GM11168 (cell line): ENCODE results near the gene APP.

Source experiments
- in situ Hi-C: fragments of 300-500 bp; cut with MboI; formaldehyde crosslinking; loops from one replicate; pipeline ENCODE4 v1.12.0; 2022; ENCODE audit warnings: low sequenced_read_pairs; ENCODE audit not compliant: unreplicated experiment

APP gene

DNA sequence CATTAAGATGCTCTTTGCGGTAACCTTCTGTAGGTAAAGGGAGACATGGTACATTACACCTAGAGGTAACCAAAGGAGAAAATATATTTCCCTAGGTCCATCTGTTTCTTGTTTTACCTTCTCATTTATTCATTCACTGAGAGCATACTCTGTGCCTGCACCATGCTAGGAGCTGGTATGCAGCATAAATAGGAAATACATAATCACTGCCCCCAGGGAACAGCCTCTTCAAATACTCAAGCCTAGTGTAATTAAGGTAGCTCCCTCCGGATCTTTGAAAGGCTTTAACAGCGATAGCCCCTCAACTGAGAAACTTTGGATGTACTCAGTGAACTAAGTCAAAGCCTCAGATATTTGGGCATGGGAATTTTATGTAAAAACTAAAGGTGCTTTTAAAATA, 312.2 kb downstream of the APP start:
- in situ Hi-C loops = loop anchor here (25.0 kb wide), 1 partner anchor 246 kb away; the partner anchor contains the start of gene MRPL39

DNA sequence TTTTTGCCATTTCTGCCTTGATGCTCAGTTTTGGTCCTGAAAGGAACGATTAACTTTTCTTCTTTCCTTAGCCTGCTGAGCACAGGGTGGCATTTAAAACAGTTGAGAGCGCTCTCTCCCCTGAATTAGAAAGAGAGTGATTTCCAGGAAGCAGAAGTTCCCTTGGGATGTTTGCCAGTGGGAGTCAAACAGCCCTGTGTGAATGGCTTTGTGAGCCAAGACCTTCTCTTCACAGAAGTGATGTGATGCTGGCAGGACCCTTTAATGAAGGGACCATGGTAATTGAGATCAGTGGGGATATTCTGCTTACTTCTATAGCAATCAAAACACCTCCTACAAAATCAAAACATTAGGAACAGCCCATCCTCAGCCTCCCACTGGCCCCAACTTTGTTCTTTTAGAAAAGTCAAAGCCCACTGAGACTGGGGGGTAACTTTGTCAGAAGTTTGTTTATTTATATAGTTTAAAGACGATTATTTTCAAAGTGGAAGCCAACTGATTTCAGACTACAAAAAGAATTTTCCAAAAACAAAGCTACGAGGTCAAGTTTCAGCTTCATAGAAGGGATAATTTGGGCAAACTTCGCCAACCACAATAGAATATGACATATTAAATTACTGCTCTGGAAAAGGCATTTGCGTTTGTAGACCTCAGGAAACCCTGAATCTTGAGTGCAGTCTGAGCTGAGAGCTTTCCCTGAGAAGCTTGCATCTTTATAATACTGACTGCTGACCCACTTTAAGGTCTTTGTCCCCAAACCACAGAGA, 313.1 kb downstream of the APP start:
- in situ Hi-C loops = loop anchor here (25.0 kb wide), 1 partner anchor 245 kb away; the partner anchor contains the start of gene MRPL39

DNA sequence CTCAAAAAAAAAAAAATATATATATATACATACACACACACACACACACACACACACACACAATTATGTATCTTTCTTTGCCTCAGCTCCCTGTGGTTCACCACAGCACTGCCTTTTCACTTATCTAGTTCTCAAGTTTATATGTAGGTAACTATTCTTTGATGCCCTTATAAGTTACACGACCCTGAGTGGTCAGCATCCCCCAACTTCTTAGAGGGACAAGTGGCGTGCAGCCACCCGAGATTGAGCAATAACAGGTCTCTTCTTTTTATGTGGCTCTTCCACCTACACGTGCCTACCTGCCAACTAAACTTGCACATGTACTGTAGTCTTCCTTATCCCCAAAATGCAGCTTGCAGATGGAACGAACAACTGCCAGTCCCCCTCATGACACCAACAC, 315.0 kb downstream of the APP start:
- in situ Hi-C loops = loop anchor here (25.0 kb wide), 1 partner anchor 243 kb away; the partner anchor contains the start of gene MRPL39

DNA sequence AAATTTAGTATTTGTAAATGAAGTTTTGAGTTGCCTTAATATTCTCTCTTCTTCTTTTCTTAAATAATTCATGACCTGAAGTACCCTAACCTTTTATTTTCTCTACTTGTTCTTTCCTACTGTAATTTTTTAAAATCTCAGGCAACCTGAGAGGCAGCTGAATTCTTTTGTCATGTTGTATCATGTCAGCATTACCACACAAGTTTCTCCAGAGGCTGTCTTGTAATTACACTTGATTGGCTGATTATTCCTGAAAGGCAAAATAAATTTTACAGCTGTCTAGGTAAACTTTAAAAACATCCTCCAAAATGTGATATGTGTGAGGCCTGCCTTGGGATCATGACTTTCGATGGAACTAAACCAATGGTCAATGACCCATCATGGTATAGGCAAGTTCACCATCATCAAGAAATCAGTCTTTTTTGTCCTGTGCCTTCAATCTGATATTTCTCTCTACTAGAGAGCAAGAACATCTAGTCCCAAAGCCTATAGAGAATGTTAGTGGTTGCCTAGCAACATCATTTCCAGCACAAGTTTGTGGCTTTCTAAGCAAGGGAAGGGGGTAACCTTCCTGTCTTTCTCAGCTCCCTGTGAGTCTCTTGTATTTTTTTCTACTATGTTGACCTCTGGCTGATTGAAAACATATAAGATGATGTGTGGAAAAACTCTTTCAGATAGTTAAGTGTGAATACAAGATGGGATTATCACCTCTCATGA, 320.3 kb downstream of the APP start:
- in situ Hi-C loops = loop anchor here (25.0 kb wide), 1 partner anchor 238 kb away; the partner anchor contains the start of gene MRPL39

DNA sequence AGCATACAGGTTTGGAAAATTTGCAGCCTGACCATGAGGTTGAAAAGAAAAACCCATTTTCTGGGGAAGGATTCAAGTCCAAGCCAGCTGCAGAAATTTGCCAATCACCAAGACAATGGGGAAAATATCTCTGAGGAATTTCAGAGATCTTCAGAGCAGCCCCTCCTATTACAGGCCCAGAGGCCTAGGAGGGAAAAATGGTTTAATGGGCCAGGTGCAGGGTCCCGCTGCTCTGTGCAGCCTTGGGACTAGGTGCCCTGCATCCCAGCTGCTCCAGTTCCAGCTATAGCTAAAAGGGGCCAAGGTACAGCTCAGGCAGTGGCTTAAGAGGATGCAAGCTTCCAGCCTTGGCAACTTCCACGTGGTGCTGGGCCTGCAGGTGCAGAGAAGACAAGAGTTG, 322.3 kb downstream of the APP start:
- in situ Hi-C loops = no loop called here

DNA sequence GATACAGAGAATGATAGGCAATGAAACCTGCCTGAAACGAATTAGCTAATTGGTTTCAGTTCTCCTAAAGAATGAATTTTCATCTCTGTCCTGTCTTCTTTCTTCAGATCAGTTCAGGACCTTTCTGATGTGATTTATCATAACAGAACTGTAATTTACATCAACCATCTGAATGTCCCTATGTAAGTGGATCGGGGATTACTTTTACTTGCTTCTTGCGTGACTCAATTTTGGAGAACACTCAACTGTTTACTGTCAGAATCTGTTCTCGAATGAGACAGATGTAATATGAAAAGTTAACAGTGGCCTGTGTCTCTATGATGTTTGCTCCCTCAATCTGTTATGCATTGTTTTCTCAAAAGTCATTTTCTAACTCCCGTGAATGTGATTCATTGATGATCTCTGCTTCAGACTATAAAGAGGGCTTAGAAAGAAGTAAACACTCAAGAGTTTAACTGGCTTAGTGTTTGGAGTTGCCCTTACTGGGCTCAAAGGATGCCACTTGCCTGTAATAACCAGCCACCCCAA, 324.8 kb downstream of the APP start:
- in situ Hi-C loops = no loop called here

DNA sequence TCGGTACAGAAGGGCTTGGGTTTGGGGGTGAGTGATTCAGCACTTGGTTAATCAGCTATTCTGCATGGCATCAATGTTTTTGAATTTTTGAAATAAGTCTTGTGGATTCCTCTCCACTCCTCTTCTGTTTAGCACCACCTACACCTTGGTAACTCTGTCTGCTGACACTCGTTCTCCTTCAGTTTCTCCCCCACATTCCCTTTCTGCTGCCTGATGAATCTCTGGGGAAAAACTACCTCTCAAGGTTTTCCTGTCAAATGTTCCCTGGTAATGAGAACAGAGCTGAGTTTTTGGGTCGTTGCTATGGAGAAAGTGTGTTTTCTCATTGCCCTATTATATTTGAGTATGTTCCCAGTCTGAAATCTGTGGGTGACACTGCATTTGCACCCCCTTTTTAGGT, 327.6 kb downstream of the APP start:
- in situ Hi-C loops = no loop called here

DNA sequence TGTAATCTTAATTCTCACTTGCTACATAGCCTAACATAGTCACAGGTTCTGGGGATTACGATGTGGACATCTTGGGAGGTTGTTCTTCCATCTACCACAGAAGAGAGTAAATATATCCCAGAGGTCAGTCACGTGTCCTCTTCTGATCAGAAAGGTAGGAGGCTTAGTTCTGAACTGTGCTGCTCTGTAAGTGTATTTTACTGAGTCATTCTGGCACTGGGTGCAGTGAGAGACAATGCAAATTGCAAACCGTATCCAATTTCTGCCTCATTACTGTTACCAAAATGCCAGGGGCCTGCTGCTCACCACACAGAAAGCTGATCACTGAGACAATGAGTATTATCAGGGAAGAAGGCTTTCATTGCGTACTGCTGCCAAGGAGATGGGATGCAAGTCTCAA, 331.8 kb downstream of the APP start:
- in situ Hi-C loops = no loop called here

DNA sequence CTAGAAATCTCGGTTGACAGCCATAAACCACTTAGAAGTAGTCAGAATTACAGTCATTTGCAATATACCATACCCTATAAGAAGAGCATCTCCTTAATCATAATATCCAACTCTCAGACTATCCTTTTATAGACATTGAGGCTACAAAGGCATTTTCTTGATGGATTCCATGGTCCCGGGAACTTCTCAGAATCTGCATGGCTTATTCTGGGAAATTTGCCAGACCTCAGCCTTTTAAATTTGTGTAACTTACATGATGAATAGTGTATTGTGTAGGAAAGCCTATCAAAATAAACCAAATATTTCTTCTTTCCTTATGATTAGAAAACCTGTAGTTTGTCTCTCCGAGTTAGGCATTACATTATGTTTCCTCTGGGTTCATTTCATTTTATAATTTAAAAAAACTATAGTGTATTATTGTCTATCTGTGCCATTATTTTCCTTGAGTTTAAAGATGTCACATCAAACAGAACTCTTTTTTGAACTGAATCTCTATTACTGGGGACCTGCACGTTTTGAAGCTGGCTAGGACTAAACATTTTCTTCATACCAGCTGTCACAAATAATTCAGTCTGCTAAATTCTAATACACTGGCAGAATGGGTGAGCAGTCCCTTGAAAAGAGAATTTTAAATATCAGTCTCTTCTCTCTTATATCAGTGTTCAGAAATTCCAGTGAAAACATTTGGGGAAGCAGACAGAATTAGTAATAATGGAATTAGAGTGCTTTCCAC, 332.9 kb downstream of the APP start:
- in situ Hi-C loops = no loop called here

DNA sequence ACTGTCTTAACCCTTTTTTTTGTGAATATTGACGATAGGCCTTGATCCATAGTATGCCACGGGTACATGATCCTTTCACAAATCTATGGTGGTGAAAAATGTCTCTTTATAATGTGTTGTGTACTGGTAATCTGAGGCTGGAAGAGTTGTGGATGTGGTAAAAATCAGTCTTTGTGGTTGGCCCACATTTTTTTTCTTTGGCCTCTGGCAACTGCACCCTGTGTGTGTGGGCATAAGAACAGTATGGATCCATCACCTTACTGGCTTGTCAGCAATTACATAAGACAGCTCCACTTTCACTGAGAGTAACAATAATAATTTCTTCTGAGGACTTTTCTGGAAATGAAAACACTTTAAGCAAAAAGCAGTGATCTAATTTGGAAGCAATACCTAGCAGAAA, 334.2 kb downstream of the APP start:
- in situ Hi-C loops = no loop called here

DNA sequence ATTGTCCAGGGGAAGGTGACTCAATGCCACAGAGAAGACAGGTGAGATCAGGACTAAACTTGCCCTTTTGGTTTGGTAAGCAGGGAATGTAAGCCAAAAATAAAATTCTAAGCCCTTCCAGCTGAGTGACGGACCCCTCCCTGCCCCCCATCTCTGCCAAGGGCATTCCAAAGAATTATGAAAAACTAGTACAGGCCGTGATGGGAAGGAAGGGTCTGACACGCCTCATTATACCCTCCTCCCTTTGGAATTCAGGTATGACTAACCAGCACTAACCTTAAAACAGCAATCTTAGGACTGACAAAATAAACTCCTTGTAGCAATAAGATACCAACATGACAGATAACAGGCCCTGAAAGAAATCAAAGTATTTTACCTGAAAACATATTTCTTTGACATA, 336.2 kb downstream of the APP start:
- in situ Hi-C loops = no loop called here

DNA sequence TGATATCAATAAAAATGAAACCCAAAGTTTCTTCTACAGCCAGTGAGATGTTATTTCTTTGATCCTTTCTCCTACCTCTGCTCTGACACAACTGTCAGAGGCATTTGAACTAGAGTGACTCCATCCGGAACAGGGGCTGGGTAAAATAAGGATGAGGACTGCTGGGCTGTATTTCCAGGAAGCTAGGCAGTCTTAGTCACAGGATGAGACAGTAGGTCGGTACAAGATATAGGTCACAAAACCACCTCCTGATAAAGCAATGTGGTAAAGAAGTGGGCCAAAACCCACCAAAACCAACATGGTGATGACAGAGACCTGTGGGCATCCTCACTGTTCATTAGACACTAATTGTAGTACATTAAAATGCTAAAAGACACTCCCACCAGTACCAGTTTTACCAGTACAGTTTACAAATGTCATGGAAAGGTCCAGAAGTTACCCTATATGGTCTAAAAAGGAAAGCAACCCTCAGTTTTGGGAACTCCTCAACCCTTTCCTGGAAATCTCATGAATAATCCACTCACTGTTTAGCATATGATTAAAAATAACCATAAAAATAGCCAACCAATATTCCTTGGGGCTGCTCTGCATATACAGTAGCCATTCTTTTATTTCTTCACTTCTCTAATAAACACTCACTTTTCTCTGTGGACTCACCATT, 339.1 kb downstream of the APP start:
- in situ Hi-C loops = no loop called here
